Heart left ventricle (tissue), 16 donors: ENCODE measurements around the gene LHX5. TPM values are rescaled to one million over a fixed set of nuclear protein-coding genes. Genes with fewer than 3 reads are reported as not detected.

ENCODE experiments used
- ATAC-seq, 4 donors: fragments of 200-7000 bp; cut with Tn5 transposase; one replicate each; pipeline ENCODE4 v1.9.1; 2020 to 2022; ENCODE audit warnings: moderate library complexity in 4 of 4, mild to moderate bottlenecking in 3 of 4, moderate number of reproducible peaks in 1 of 4
- DNase-seq, 5 donors: peaks; one replicate each; pipeline ENCODE4 v3.0.0-alpha.2; 2020
- H3K27ac ChIP-seq, 12 donors: fragments of 200-600 bp; sonication (generic) in 4 of 12; one replicate each; pipeline versions ENCODE4 v1.5.0 to v1.8.0; 2016 to 2022; ENCODE audit warnings: mild to moderate bottlenecking in 2 of 12
- H3K27me3 ChIP-seq, 9 donors: fragments of 200-600 bp; sonication (generic) in 2 of 9; one replicate each; pipeline versions ENCODE4 v1.5.1 to v1.8.0; 2016 to 2022; ENCODE audit warnings: mild to moderate bottlenecking in 3 of 9
- H3K36me3 ChIP-seq, 9 donors: fragments of 200-600 bp; sonication (generic) in 2 of 9; one replicate each; pipeline versions ENCODE4 v1.5.0 to v1.8.0; 2018 to 2022; ENCODE audit warnings: mild to moderate bottlenecking in 2 of 9
- H3K4me1 ChIP-seq, 12 donors: fragments of 200-600 bp; sonication (generic) in 4 of 12; one replicate each; pipeline versions ENCODE4 v1.5.0 to v1.8.0; 2016 to 2022; ENCODE audit warnings: mild to moderate bottlenecking in 3 of 12
- H3K4me3 ChIP-seq, 12 donors: fragments of 200-600 bp; sonication (generic) in 4 of 12; one replicate each; pipeline versions ENCODE4 v1.5.0 to v1.8.0; 2017 to 2022; ENCODE audit warnings: mild to moderate bottlenecking in 9 of 12, moderate library complexity in 4 of 12
- H3K9me3 ChIP-seq, 12 donors: fragments of 200-600 bp; sonication (generic) in 4 of 12; one replicate each; pipeline versions ENCODE4 v1.5.0 to v1.8.0; 2016 to 2022; ENCODE audit warnings: mild to moderate bottlenecking in 1 of 12
- POLR2A ChIP-seq, 2 donors: fragments of 450-650 bp; IDR thresholded peaks; one replicate each; pipeline ENCODE4 v1.6.1; 2017; ENCODE audit warnings: antibody characterized with exemption in 2 of 2, mild to moderate bottlenecking in 2 of 2, moderate library complexity in 2 of 2
- WGBS, 4 donors: extraction: QIAGEN DNeasy Blood & Tissue Kit in 2 of 4; methylation state at CpG; one replicate each; pipeline versions ENCODE4 v1.1.5 to v1.1.7; 2013 to 2018; 5-methylcytosine and 5-hydroxymethylcytosine counted together
- intact Hi-C, 10 donors: fragments of 100-400 bp; cut with DNase I; formaldehyde crosslinking; loops; one replicate each; pipeline versions ENCODE4 v1.11.1 to v1.14.2; 2022
- polyA plus RNA-seq, 2 donors: library from polyadenylated mRNA; stranded (reverse); fragments of 200-250 nt; gene quantifications; one replicate each; pipeline ENCODE4 v1.2.3, GENCODE V29; 2013
- total RNA-seq, 9 donors: library from RNA; depleted of rRNA in 2 of 9; stranded (reverse); fragments of >200 nt in 2 of 9; fragmentation: NEBNext Ultra II Directional in 3 of 9; extraction: Animal tissue kit (Norgen Biotek cat#: 25700) in 3 of 9; gene quantifications; one replicate each; pipeline versions ENCODE4 v1.1.0 to v1.2.4, GENCODE V29; 2016 to 2023
- TF ChIP-seq, protein P1 (sequence below), 12 donors: fragments of 200-600 bp; sonication (generic) in 4 of 12; IDR thresholded peaks; one replicate each; pipeline versions ENCODE4 v1.5.0 to v1.8.0; 2018 to 2022; ENCODE audit warnings: antibody characterized with exemption in 12 of 12, mild to moderate bottlenecking in 5 of 12
- donor health status: ischemic (EF 13 %, LVEDD 7.1; RV severe dilation, severe dysfunction).
- donor health status: healthy with polysubstance abuse.
- donor health status: DM: no; HTN: yes; CAD: no.
- donor health status: DM: no; HTN: no; CAD: no.
- donor health status: ischemic (EF 25% LVEDD 6.9; RV normal size, moderate dysfunction).
- donor health status: ischemic (EF 25% LVEDD 5.7; RV mildly dilated, moderate dysfunction).
- donor health status: healthy.
- donor health status: DM: yes; HTN: yes; CAD: no.
- donor health status: ischemic (EF 35%, LVEDD 5.7; RV mildly dilated, moderate dysfunction).
- donor health status: nonischemic (EF 11% LVEDD 7.7; RV severe dilation, severe dysfunction).
- donor health status: DM: yes; HTN: yes; CAD: no.
- donor health status: PGD.
- donor health status: ischemic (EF 29% LVEDD 5.4; RV normal size, mild dysfunction).
- donor health status: nonischemic (EF 23%, LVEDD 6.1; RV moderate dilation, normal function).

Gene LHX5
- total and polyA plus RNA-seq, 11 donors: not detected

DNA sequence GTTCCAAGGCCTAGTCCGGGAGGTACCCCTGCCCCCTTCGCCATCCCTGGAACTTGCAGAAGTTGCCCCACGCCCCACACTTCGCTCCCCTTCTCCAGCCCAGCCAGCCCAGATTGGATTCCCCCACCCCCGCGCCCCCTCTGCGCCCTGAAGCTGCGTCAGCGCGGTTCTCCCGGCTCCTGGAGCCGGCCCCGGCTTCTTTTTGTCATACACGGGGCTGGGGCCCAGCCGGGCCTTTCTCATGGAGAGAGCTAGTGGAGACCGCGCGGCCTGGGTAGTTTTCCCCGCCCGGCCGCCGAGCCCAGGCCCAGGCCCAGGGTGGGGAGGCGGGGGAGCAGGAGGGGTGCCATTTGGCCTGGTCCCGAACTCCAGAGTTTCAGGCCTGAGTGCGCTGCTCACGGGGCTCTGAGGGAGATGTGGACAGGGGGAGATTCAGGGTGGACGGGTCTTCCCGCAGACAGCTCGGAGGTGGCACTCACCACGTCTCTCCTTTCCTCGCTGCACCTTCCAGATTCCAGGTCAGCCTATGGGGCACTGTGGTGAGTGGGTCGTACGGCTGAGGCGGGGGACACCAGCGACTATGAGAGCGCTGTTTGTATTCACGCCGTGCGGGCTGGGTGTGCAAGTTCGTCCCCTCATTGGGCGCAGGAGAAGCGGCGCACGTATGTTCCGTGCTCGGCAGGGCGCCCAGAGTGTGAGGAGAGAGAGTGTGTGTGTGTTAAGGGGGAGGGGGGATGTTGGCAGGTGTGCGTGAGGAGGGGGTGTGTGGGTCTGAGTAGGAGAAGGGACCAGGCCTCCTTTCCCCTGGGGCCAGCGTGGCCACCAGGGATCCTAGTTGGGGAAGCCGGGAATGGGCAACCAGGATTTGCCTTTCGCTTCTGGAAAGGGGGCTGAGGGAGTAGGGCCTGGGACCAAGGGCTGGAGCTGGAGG is 785 bp upstream of the LHX5 start:
- peaks cover 0 to 36% (median 6%) of the 10 kb centered on the region in 12 donors for H3K4me1 ChIP-seq
- ATAC-seq: no peak
- H3K9me3 ChIP-seq: no peaks in the 10 kb centered on the region
- no peak overlapping the region for H3K4me3 ChIP-seq
- H3K27ac ChIP-seq: no peak overlapping the region
- H3K36me3 ChIP-seq: no peaks in the 10 kb centered on the region
- H3K27me3 ChIP-seq: peaks cover 67 to 98% (median 97%) of the 10 kb centered on the region in 9 donors
- intact Hi-C loops: no loop called here
- WGBS, 4 donors: 2% methylated on average over 33 to 51 of the region's 51 CpGs
- DNase-seq: no peak
- TF ChIP-seq, protein P1, sequence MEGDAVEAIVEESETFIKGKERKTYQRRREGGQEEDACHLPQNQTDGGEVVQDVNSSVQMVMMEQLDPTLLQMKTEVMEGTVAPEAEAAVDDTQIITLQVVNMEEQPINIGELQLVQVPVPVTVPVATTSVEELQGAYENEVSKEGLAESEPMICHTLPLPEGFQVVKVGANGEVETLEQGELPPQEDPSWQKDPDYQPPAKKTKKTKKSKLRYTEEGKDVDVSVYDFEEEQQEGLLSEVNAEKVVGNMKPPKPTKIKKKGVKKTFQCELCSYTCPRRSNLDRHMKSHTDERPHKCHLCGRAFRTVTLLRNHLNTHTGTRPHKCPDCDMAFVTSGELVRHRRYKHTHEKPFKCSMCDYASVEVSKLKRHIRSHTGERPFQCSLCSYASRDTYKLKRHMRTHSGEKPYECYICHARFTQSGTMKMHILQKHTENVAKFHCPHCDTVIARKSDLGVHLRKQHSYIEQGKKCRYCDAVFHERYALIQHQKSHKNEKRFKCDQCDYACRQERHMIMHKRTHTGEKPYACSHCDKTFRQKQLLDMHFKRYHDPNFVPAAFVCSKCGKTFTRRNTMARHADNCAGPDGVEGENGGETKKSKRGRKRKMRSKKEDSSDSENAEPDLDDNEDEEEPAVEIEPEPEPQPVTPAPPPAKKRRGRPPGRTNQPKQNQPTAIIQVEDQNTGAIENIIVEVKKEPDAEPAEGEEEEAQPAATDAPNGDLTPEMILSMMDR (IDR thresholded peaks at IDR 0.05): no peak
- TF ChIP-seq POLR2A (IDR thresholded peaks at IDR 0.05): no peak

DNA sequence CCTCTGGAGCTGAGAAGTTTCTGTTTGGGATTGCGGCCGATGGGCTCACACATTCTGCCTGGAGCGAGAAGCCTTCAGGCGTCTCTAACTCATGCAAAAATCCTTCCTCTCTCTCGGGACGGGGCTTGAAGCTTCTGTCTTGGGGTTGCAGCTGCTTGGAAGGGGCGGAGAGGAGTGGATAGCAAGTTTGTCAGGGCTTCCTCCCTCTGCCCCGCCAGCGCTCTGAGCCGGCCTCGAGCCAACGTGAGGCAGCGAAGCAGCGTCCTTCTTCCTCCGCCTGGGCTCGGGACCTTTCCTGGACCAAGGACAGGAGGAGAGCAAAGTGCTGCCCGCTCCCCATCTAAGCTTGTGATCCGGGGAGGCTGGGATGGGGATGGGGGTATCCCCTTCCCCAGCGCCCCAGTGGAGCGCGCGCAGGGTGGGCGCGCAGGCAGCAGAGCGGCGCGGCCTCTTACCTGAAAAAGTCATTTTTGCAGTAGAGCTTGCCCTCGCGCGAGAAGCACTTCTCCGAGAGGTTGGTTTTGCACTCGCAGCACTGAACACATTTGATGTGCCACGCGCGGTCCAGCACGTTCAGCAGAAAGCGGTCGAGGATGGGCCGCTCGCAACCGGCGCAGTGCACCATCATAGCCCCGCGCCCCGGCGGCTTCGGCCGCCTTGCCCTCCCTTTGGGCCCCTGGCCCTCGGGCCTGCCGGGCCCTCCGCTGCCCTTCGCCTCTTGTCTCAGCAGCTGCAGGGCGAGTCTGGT is 626 bp downstream of the LHX5 start:
- peaks cover 0 to 45% (median 10%) of the 10 kb centered on the region in 12 donors for H3K4me1 ChIP-seq
- intact Hi-C loops: no loop called here
- TF ChIP-seq, protein P1 (IDR thresholded peaks at IDR 0.05): no peak
- TF ChIP-seq POLR2A (IDR thresholded peaks at IDR 0.05): no peak
- peaks cover 78 to 100% (median 100%) of the 10 kb centered on the region in 9 donors for H3K27me3 ChIP-seq
- H3K36me3 ChIP-seq: no peaks in the 10 kb centered on the region
- H3K4me3 ChIP-seq: no peak overlapping the region
- no peak for ATAC-seq
- no peak for DNase-seq
- WGBS, 4 donors: 1 to 2% (median 1%) methylated on average over 28 to 53 of the region's 53 CpGs
- H3K9me3 ChIP-seq: no peaks in the 10 kb centered on the region
- no peak overlapping the region for H3K27ac ChIP-seq

DNA sequence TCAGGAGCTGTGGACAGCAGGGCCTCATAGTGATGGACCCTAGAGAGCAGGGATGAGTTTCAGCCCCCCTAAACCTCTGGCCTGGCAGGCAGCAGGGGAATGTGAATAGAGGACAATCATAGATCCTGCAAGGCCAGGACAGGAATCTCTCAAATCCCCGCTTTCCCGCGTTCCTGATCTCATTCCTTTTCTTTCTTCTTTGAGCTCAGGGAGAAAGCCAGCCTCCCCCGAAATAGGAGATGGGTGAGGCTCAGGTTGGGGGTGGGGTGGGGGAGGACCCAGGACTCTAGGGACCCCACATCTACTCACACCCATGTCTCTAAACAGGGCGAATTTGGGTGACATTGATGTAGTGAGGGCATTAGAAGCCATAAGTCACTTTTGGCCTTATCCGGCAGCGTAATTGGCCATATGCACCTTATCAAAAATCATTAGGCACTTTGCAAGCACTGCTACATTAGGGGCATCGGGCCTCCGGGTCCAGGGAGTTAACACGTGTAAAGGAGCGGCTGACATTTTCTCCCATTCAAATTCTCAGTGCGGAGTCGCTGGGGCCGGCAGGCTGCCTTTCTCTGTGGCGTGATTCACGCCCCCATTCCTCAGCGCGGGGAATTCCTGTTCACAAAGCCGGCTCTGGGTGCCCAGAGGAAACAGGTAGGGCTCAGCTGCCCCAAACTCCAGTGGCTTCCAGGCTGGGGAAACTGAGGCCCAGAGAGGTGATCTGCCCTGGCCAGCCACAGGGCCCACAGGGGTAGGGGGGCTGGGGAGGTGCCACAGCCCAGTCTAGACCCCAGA is 1.5 kb downstream of the LHX5 start:
- no peak for TF ChIP-seq POLR2A (IDR thresholded peaks at IDR 0.05)
- TF ChIP-seq, protein P1 (IDR thresholded peaks at IDR 0.05): no peak
- ATAC-seq (no peak), DNase-seq (no peak)
- WGBS, 4 donors: 3 to 5% (median 3%) methylated on average over 19 of the region's 19 CpGs
- Histone ChIP-seq H3K9me3 (no peaks in the 10 kb centered on the region), H3K36me3 (no peaks in the 10 kb centered on the region), H3K27ac (no peak overlapping the region), H3K4me3 (no peak overlapping the region), H3K4me1 (peaks cover 0 to 46% (median 14%) of the 10 kb centered on the region in 12 donors), H3K27me3 (peaks cover 79 to 100% (median 100%) of the 10 kb centered on the region in 9 donors)
- intact Hi-C loops: no loop called here
